Smooth muscle cell (in vitro differentiated cells): Measurements from ENCODE around the gene CHMP5. TPM values are rescaled to one million over a fixed set of nuclear protein-coding genes. Genes with fewer than 3 reads are reported as not detected.

ENCODE experiments used
- DNase-seq: peaks from one replicate; lab custom pipeline; 2025; ENCODE audit not compliant: unreplicated experiment; lab: John Stamatoyannopoulos, UW
- H2AFZ ChIP-seq: fragments of 200-600 bp; sonication (generic); 2 replicates; pipeline ENCODE4 v1.6.0; 2016; ENCODE audit warnings: antibody characterized with exemption, low read depth, mild to moderate bottlenecking
- H3F3A ChIP-seq: fragments of 200-600 bp; sonication (generic); 2 replicates; pipeline ENCODE4 v1.6.0; 2017; ENCODE audit warnings: antibody characterized with exemption, low read depth
- H3K27ac ChIP-seq: fragments of 200-600 bp; sonication (generic); 2 replicates; pipeline ENCODE4 v1.5.1; 2016; ENCODE audit warnings: low read depth, mild to moderate bottlenecking
- H3K27me3 ChIP-seq: fragments of 200-600 bp; sonication (generic); 2 replicates; pipeline ENCODE4 v1.6.1; 2016; ENCODE audit warnings: low read depth, mild to moderate bottlenecking
- H3K36me3 ChIP-seq: fragments of 200-600 bp; sonication (generic); 2 replicates; pipeline ENCODE4 v1.5.1; 2016; ENCODE audit warnings: low read depth
- H3K4me1 ChIP-seq: fragments of 200-600 bp; sonication (generic); 2 replicates; pipeline ENCODE4 v1.5.1; 2016; ENCODE audit warnings: low read depth
- H3K4me2 ChIP-seq: fragments of 200-600 bp; sonication (generic); 2 replicates; pipeline ENCODE4 v1.6.0; 2016; ENCODE audit warnings: mild to moderate bottlenecking
- H3K4me3 ChIP-seq: fragments of 200-600 bp; sonication (generic); 2 replicates; pipeline ENCODE4 v1.5.1; 2016; ENCODE audit warnings: mild to moderate bottlenecking
- H3K79me2 ChIP-seq: fragments of 200-600 bp; sonication (generic); 2 replicates; pipeline ENCODE4 v1.6.0; 2016; ENCODE audit warnings: low read depth, mild to moderate bottlenecking
- H3K9ac ChIP-seq: fragments of 200-600 bp; sonication (generic); 2 replicates; pipeline ENCODE4 v1.6.0; 2016; ENCODE audit warnings: low read depth
- H3K9me3 ChIP-seq: fragments of 200-600 bp; sonication (generic); replicated peaks from 2 replicates; pipeline ENCODE4 v1.5.1; 2016; ENCODE audit warnings: low read depth
- H4K20me1 ChIP-seq: fragments of 200-600 bp; sonication (generic); 2 replicates; pipeline ENCODE4 v1.6.0; 2016; ENCODE audit warnings: low read depth
- CTCF ChIP-seq: fragments of 200-600 bp; sonication (generic); IDR thresholded peaks from 2 replicates; pipeline ENCODE4 v1.5.1; 2017; ENCODE audit warnings: borderline replicate concordance, mild to moderate bottlenecking, antibody characterized with exemption; ENCODE audit not compliant: insufficient read depth, poor library complexity, severe bottlenecking
- WGBS: methylation state at CpG from one replicate; pipeline ENCODE4 v1.1.7; 2016; ENCODE audit warnings: low lambda C conversion rate; 5-methylcytosine and 5-hydroxymethylcytosine counted together
- polyA plus RNA-seq: library from polyadenylated mRNA; unstranded; fragments of >200 nt; fragmentation: Nextera tagmentation; extraction: Ambion mirVana; gene quantifications from 2 replicates; pipeline ENCODE4 v1.2.1, GENCODE V29; 2016
- total RNA-seq: library from RNA; depleted of rRNA; stranded (reverse); fragments of >200 nt; gene quantifications from 2 replicates; pipeline ENCODE4 v1.2.3, GENCODE V29; 2014

The CHMP5 gene
- total and polyA plus RNA-seq, 2 experiments from 2014 or later, result 99.3 to 112 TPM

GRCh38 chr9:33222031-33222430 lies 42.8 kb upstream of the CHMP5 start:
- Histone ChIP-seq H3K9me3 (no peaks in the 10 kb centered on the region), H3K4me3 (no peak overlapping the region), H3K4me2 (no peak overlapping the region), H3K9ac (no peak overlapping the region), H2AFZ (no peak overlapping the region), H3K27ac (no peak overlapping the region), H3K36me3 (no peaks in the 10 kb centered on the region), H3K27me3 (no peaks in the 10 kb centered on the region), H4K20me1 (no peaks in the 10 kb centered on the region), H3K79me2 (no peaks in the 10 kb centered on the region), H3K4me1 (no peaks in the 10 kb centered on the region), H3F3A (no peaks in the 10 kb centered on the region)
- WGBS, result 84% methylated on average over 3 of the region's 3 CpGs
- no peak for TF ChIP-seq CTCF
- DNase-seq, result no peak

GRCh38 chr9:33223696-33224095 lies 41.2 kb upstream of the CHMP5 start:
- no peaks in the 10 kb centered on the region for H3K36me3 ChIP-seq
- no peak for DNase-seq
- no peak overlapping the region for H3K4me3 ChIP-seq
- no peak overlapping the region for H2AFZ ChIP-seq
- H3F3A ChIP-seq, result no peaks in the 10 kb centered on the region
- no peak overlapping the region for H3K27ac ChIP-seq
- no peaks in the 10 kb centered on the region for H3K27me3 ChIP-seq
- no peak overlapping the region for H3K4me2 ChIP-seq
- 88% methylated on average over 1 of the region's 1 CpG for WGBS
- no peak overlapping the region for H3K9ac ChIP-seq
- peak; percentile 27 for TF ChIP-seq CTCF
- H3K4me1 ChIP-seq, result no peaks in the 10 kb centered on the region
- H4K20me1 ChIP-seq, result no peaks in the 10 kb centered on the region
- no peaks in the 10 kb centered on the region for H3K79me2 ChIP-seq
- H3K9me3 ChIP-seq, result no peaks in the 10 kb centered on the region

GRCh38 chr9:33225319-33226147 lies 39.3 kb upstream of the CHMP5 start:
- peak overlapping the region; percentile 6 for H3K4me2 ChIP-seq
- DNase-seq, result peak; percentile 3
- no peaks in the 10 kb centered on the region for H3F3A ChIP-seq
- H3K36me3 ChIP-seq, result no peaks in the 10 kb centered on the region
- 31% methylated on average over 6 of the region's 6 CpGs for WGBS
- TF ChIP-seq CTCF, result peak; percentile 77
- no peaks in the 10 kb centered on the region for H3K27me3 ChIP-seq
- no peak overlapping the region for H3K27ac ChIP-seq
- no peak overlapping the region for H3K4me3 ChIP-seq
- no peaks in the 10 kb centered on the region for H4K20me1 ChIP-seq
- H3K4me1 ChIP-seq, result no peaks in the 10 kb centered on the region
- no peaks in the 10 kb centered on the region for H3K9me3 ChIP-seq
- no peak overlapping the region for H3K9ac ChIP-seq
- H3K79me2 ChIP-seq, result no peaks in the 10 kb centered on the region
- H2AFZ ChIP-seq, result no peak overlapping the region

GRCh38 chr9:33227008-33227398 lies 37.8 kb upstream of the CHMP5 start:
- H3K9me3 ChIP-seq, result no peaks in the 10 kb centered on the region
- no peak overlapping the region for H3K4me3 ChIP-seq
- H3F3A ChIP-seq, result no peaks in the 10 kb centered on the region
- H3K27me3 ChIP-seq, result no peaks in the 10 kb centered on the region
- 97% methylated on average over 10 of the region's 10 CpGs for WGBS
- H3K4me2 ChIP-seq, result no peak overlapping the region
- no peak overlapping the region for H2AFZ ChIP-seq
- H3K36me3 ChIP-seq, result no peaks in the 10 kb centered on the region
- H4K20me1 ChIP-seq, result no peaks in the 10 kb centered on the region
- no peak for TF ChIP-seq CTCF
- H3K79me2 ChIP-seq, result no peaks in the 10 kb centered on the region
- no peak for DNase-seq
- no peak overlapping the region for H3K9ac ChIP-seq
- no peak overlapping the region for H3K27ac ChIP-seq
- no peaks in the 10 kb centered on the region for H3K4me1 ChIP-seq
